Measurements from ENCODE around the gene THTPA.

DNA sequence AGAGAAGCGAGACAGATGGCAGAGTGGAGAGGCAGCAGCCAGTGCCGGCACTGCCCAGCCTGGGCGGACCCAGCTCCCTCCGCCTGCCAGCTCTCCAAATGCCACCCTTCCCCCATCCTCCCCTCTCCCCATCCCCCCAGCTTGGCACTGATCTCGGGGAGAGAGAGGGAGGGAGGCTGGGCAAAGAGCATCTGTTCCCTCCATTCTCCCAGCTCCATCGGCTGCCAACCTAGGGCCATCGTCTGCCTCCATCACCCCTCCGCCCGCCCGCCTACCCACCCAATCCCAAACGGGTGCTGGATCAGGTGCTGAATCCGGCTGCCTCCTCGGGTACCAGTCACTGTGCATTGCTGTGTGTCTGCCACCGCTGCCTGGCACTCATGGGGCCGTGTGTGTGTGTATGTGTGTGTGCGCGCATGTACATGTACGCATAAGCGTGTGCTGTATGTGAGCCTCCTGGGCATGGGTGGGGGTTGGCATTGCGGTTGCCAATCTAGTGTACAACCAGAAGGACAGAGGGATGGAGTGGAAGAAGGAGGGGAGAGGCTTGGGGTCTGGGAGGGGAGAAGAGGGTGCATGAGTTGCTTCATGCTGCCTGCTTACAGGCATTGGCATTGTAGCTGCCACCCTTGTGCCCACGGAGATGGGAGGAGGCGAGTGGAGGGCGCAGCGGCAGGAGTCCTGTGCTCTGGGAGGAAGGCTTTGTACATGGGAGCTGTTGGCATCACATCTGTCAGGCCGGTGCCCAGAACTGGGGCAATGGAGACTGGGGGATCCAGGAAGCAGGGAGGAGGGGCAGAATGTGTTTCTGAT is 42.9 kb upstream of the THTPA start:
- TF ChIP-seq POLR2A (IDR thresholded peaks at IDR 0.05) = no peak
- TF ChIP-seq, protein P1, sequence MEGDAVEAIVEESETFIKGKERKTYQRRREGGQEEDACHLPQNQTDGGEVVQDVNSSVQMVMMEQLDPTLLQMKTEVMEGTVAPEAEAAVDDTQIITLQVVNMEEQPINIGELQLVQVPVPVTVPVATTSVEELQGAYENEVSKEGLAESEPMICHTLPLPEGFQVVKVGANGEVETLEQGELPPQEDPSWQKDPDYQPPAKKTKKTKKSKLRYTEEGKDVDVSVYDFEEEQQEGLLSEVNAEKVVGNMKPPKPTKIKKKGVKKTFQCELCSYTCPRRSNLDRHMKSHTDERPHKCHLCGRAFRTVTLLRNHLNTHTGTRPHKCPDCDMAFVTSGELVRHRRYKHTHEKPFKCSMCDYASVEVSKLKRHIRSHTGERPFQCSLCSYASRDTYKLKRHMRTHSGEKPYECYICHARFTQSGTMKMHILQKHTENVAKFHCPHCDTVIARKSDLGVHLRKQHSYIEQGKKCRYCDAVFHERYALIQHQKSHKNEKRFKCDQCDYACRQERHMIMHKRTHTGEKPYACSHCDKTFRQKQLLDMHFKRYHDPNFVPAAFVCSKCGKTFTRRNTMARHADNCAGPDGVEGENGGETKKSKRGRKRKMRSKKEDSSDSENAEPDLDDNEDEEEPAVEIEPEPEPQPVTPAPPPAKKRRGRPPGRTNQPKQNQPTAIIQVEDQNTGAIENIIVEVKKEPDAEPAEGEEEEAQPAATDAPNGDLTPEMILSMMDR (IDR thresholded peaks at IDR 0.05) = no peak

Measured in esophagus squamous epithelium (tissue), 4 donors.